ENCODE results near the gene STRADB.
"Not testable (repeated sequence)": the region's sequence is repeated elsewhere in the genome, so short reads cannot be mapped to it uniquely, and the experiment has no call there.

Gene STRADB

DNA sequence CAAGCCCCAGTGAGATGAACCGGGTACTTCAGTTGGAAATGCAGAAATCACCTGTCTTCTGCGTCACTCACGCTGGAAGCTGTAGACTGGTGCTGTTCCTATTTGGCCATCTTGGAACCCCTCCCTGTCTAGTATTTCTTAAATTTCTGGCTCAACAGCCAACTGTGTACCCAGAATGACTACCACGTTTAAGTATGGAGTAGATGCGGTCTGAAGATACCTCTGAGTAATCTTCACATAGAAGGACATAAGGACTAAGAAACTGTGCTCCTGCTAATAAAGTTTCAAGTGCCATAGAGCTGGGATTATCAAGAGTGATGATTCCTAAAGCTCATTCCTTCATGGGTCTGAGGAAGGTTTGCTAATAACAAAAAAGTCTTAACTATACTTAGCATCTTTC is 20.7 kb upstream of the STRADB start:
- DNase-seq: no peak

DNA sequence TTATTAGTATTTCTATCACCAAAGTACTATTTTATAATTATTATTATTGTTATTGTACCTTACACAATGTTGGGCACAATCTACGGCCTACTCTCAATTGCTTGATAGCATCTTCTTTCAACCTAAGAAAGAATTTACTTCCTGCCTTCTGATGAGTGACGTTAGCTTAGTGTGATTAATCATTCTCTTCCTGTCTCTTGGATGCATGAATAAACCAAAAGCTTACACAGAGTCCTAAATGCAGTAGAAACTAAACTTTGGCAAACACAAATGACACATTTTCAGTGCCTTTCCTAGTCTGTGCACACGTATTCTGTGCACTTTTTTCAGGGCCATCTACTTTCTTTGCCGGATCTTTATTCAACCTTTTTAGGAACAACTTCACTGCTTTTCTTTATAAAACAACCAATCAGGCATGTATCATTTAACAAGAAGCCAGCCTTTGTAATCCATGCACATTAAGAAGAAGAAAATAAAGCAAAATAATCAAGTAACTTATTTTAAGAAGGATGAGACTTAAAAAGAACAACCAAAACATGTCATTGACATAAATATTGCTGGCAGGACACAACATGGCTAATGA is 19.4 kb upstream of the STRADB start:
- peak; percentile 74 for DNase-seq

DNA sequence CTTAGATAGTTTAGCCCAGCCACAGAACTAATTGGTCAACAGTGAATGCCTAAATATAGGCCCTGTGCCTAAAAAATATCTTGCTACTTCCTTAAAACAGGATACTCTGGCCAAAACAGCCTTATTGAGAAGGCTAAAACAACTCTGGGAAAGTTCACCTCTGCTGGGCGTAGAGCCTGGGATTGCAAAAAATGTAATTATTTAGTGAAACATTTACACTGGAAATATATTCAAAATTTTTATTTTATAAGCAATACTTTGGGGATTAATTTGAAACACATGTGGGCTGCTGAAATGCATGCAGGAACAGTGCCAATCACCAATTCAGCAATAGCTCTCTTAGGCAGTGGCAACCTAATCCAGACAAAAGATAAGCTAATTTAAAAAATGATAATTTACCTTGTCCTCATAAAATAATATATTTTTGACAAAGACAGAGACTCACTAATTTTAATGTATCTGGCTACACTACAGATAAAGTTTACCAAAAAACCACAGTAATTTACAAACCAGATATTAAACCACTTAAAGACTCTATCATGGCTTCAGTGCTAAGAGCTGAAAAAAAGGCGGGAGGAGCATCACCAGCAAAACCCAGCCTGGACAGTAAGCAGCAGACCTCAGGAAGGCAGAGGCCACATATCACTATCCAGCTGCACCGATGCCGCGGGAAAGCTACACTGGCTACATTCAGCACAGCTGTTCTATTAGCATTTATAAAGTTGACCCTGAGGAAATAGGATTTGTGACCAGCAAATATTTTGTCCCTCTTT is 18.7 kb upstream of the STRADB start:
- peak; percentile 73 for DNase-seq

DNA sequence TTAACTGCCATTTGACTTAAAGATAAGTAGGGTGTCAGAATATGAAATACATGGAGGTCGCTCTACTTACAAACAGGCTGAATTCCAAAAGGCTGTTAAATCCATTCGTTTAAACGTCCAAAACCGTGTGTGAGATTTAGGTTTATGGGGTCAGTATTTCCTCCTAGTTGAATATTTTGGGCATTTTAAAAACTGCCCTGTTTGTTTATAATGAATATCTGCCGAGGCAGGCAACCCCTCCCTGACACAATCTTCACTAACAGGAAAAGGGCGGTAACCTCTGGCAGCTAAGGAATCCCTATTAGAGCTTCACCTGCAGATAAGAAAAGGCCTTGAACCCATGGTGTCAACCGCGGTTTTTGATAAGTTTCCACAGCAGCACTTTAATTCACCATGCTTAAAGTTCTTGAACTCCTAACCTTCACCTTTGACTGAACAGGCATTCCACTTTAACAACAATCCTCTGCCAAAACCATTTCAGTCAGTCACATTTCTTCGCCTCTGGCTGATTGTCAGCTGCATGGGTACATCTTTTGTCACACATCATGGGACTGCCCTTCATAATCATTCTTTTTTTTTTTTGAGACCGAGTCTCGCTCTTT is 18.0 kb upstream of the STRADB start:
- DNase-seq: no peak

DNA sequence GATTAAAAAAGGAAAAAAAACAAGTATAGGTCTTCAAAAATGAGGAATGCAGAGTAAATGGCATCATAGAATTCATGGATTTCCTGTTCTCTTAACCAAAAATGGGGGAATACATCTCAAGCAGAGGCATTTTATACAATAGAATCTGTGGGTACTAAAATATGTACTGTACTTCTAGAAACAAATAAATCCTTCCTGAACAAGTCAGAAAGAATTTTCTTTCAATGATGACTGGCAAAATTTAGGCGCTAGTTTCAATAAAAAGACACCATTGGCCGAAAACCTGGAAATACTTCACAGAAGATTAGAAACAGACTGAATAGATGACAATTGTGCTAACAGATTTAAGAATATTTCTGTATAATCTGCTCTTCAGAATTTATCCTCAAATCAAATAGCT is 15.4 kb upstream of the STRADB start:
- peak; percentile 59 for DNase-seq

DNA sequence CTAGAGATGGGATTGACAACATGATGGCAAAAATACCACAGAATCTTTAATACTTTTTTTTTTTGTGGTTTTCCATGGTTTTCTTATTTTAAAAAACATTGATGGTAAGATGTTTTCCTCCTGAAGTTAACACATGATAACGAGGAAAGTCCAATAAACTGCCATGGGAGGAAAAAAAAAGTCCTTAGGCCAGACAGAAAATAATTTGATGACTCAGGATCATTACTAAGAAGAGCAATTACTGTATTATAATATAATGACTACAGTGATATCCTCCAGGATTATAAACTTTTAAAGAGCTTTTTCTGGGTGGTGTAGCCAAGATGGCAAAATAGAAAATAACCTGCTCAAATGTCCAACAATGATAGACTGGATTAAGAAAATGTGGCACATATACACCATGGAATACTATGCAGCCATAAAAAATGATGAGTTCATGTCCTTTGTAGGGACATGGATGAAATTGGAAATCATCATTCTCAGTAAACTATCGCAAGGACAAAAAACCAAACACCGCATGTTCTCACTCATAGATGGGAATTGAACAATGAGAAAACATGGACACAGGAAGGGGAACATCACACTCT is 12.1 kb upstream of the STRADB start:
- not testable (repeated sequence) for DNase-seq

DNA sequence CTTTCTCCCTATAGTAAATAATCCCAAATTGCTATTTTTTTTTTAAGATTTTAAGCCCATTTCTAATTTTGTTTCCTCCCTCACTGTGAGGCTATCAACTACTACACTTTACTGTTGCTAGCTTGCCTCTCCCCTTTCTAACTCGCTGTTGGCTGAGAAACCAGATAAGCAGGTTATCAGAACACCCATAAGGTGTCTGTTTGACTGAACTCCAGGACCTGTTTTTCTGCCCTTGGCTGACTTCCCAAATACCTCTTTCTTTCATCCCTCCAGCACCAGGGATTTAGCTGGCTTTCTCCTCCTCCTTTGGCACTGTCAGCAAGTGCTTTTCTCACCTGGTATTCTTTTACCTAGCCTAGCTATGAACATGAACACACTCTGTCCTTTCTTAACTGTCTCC is 11.4 kb upstream of the STRADB start:
- no peak for DNase-seq

DNA sequence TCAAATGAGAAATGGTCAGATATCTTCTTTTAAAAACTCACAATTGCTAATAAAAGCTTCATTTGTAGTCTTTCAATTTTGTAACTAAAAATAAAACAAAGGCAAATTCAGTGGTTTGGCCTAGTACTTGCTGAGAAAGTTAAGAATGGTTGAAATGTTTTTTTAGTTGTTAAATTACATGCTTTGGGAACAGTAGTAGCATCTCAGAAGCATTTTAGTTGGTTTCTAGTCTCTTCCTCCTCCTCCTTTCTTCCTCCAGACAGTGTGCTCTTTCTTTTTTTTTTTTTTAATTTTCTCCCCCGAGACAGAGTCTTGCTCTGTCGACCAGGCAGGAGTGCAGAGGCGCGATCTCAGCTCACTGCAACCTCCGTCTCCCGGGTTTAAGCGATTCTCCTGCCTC is 10.1 kb upstream of the STRADB start:
- no peak for DNase-seq

DNA sequence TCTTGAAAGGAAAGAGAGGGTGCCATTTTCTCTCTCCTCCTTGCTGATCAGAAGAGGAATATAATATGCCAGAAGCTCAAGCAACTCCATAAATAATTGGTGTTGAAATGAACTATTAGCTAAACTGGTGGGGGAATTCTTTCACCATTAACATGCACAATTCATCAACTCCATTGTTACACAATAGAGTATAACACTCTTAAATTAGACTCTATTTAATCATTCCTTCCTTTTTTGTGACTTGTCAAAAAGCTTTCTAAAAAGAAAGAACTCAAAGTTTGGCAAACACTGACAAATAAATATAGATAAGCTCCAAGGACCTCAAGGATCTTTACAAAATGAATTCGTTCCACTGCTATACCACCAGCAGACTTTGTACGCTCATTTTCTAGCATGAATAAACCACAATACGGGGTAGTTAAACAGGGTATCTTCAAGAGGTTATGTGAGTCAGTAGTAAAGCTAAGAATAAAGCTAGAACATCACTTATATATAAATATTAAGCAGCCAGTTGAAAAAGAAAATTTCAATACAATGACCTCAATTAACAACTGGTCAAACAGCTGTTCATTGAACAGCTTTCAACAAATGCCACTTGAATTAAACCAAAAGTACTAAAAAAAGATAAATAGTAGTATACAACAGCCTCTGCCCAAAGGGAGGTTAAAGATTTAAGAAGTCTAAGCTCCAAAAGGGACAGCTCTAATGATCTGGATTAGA is 6.6 kb upstream of the STRADB start:
- peak; percentile 82 for DNase-seq

DNA sequence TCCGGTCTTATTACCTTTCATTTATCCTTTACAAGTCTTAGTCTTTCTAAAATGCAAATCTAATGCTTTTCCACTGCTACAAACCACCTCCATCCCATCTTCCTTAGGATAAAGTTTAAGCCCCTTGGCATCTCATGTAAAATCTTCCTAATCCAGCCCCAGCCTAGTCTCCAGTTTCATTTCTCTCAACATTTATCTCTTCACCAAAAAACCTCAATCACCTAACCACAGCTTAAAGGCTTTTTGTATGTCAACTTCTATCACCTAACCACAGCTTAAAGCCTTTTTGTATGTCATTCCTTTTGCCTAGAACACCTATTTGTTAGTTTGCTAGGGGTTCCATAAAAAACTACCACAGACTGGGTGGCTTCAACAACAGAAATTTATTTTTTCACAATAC is 4.5 kb upstream of the STRADB start:
- no peak for DNase-seq

DNA sequence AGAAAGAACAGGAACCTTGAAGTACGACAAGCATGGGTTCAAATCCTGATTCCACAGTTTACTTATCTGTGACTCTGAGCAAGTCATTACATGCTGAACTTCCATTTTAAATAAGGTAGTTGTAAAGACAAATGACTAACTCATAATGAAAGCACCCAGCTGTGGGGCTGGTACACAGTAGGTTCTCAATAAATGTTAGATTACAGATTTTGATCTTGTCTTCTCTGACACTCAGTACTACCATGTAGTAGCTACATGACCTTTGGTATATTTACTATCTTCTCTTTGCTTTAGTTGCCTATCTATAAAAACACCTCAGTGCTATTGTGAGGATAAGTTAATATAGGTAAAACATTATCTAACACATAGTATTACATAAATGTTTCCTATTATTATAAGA is 3.5 kb upstream of the STRADB start:
- no peak for DNase-seq

DNA sequence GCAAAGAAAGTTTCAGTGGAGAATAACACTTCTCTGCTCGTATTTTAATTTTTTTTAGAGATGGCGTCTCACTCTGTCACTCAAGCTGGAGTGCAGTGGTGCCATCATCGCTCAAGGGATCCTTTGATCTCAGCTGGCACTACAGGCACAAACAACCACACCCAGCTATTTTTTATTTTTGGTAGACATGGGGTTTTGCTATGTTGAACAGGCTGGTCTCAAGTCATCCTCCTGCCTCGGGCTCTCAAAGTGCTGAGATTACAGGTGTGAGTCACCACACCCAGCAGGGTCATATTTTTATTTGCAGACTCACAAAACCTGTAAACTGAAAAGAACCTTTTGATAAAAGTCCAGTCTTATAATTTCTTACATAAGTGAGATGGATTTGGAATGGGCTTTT is 2.8 kb upstream of the STRADB start:
- DNase-seq: no peak

DNA sequence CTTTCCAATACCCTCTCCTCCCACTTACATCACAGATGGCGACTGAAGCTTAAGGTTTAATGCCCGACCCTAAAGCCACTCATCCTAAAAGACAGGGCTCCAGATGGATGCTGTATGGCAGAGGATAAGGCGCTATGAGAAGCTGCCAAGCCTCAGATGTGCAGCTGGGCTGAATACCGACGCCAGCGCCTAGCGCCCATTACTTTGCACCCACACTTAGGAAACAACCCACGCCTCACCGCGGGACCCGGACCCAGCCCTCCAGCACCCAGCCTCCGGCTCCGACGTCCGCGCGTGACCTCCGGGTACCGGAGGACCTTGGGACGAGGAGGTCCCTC is 617 bp upstream of the STRADB start:
- peak; percentile 31 for DNase-seq

DNA sequence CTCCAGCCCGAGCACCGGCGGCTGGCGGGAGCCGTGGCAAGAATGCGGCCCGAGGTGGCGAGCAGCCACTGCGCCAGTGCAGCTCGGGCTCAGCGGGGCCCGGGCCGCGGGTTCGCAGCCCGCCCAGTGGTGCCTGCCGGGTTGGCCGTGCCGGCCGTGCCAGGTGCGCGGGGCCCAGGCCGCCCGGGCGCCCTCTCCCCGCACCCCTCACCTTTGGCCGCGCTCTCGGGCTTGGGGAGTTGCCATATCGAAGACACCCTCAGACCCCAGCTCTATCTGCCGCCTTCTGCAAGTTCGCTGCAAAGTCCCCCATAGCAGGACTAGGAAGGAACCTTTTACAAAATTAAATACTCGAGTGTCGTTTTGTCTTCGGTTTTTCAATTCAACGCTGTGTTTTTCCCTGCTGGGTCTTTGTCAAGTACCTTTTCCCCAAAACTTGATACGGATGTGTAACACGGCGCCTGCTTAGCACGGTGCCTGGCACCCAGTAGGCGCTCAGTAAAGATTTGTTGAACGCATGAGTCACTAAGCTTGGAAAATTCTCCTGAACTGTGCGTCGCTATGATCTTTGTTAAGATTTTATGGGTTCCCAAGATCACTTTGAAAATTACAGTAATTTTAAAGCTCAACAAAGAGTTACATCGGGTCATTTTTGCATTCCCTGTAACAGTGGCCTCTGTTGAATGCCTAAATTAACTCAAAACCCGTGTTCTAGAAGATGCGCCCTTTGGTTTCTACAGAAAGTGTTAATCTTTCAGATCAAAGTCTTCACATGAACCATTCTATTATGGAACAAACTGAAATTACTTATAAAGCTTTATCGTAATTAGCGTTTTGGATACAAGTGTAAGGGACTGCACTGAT is 750 bp downstream of the STRADB start:
- no peak for DNase-seq

DNA sequence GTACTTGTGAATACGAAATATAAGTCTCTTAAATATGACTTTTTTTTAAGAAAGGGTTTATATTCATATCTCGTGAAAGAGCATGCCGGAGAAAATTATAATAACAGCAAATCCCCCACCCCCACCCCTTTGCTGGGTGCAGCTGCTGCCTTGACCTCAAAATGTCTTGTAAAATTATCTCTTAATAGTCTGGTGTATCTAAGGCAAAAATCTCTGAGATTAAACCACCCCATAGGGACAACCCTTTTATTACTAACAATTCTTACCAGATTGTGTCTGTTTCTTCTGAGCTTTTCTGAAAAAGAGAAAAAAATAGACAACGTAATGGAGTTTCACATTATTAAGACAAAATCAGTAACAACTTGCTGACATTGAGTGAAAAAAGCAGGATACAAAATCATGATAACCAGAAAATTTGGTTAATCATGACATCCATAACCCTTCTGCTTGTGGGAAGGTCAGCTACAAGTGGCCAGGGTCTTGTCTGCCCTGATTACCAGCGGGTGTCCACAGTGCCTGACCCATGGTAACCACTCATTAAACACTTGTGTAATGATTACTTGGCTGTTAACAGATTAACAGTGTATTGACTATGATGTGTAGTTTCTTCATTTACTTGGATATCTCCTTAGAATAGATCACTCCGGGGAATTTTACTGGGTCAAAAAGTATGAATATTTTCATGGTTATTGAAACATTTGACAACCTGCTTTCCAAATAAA is 1.5 kb downstream of the STRADB start:
- no peak for DNase-seq

DNA sequence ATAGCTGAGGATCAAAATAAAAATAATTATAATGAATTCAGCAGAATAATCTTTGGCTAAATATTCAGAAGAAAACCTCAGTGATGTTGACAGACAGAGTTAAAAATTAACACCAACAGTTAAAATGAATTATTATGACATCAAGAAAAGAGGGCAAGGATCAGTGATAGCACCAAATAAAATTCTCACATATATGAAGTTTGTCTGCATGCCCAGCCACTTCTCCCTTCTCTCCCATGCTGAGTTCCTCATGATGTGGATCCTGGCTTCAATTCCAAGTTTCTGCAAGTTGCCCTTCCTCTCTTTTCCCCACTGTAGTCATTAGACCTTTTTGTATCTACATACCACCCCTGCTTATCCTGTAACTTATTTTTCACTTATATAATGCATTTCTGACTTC is 6.8 kb downstream of the STRADB start:
- no peak for DNase-seq

DNA sequence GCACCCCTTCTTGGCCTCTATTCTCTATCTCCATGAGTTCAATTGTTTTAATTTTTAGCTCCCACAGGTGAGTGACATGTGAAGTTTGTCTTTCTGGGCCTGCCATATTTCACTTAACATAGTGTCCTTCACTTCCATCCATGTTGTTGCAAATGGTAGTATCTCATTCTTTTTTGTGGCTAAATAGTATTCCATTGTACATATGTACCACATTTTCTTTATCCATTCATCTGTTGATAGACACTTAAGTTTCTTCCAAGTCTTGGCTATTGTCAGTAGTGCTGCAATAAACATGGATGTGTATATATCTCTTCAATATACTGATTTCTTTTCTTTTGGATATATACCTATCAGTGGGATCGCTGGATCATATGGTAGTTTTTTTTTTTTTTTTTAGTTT is 9.0 kb downstream of the STRADB start:
- no peak for DNase-seq

DNA sequence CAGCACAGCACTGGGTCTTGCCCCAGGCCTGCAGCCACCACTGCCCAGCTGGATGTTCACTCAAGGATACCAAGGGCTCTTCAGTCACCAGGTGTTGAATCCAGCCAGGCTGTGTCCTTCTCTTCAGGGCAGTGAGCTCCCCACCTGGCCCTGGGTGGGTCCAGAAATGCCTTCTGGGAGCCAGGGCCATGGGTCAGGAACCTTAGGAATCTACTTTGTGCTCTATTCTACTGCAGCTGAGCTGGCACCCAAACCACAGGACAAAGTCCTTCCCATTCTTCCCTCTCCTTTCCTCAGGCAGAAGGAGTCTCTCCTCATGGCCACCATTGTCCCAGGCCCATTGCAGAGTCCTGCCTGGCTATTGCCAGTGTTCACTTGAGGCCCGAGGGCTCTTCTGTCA is 13.0 kb downstream of the STRADB start:
- no peak for DNase-seq

DNA sequence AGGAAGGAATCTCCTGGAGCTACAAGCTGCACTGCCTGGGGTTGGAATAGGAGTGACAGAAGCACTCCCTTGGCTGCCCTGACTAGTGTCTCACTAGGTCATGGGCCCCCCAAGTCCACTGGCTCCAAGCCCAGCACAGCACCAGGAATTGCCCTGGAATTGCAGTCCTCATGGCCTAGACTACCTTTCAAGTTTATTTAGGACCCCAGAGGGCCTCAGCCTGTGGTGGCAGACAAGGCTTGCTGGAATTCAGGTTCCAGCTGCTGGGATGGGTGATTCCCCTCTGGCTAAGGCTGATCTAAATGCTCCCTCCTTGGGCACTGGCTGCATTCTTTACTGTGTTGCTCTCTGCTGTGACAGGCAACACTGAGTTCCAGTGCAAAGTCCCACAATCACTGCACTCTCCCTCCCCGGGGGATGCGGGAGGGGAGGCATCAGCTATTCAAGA is 14.0 kb downstream of the STRADB start:
- DNase-seq: peak; percentile 10

DNA sequence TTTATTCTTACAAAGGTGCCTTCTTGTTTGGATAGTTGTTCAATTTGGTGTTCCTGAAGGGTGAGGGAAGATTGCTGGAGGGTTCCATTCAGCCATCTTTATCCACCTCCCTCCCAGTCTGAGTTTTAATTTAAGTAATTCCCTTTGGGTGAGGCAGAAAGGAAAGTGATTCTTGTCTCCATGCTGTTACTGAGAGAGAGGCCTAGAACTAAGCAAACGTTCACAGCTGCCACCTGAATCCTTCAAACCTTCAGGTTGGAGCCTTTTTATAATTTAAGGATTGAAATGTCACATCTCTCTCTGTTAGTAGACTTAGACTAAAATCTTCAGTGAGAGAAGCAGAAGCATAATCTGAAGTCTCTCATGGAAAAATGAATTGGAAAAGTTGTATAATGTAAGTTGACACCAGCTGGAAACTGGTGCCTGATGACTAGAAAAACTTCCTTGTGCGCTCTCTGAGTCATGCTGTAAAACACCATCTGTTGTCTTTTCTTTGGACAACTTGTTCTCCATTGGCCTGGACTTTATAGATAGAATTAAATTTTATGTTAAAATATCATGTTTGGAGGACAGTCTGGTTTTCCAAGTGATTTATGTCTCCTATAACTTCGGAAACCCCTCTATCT is 14.6 kb downstream of the STRADB start:
- DNase-seq: peak; percentile 67

DNA sequence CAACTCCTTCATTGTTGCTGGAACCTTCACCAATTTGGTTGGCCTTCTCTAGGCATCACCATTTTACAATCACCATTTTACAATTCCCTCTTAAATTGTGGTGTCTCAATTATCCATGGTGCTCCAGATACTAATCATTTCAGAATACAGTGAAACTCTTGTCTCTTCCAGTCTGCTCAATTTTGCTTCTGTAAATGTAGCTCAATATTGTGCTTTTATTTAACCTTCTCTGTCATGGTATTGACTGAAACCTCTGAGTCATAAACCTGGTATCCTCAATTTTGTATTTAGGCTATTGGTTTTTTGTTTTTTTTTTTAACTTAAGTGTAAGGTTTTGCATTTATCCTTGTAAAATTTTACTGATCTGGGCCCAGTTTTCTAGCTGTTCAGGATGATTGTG is 16.1 kb downstream of the STRADB start:
- DNase-seq: peak; percentile 15
